Cardiac muscle cell (in vitro differentiated cells and primary cell): ENCODE data around the gene OR7C1. TPM values are rescaled to one million over a fixed set of nuclear protein-coding genes. Genes with fewer than 3 reads are reported as not detected.
"Not testable (repeated sequence)": the region's sequence is repeated elsewhere in the genome, so short reads cannot be mapped to it uniquely, and the experiment has no call there.

Experiments
- DNase-seq, 2 donors: peaks; one replicate each; pipeline versions ENCODE4 v3.0.0 to v3.0.0-alpha.2; 2010 to 2017; ENCODE audit warnings: low read depth in 1 of 2, low spot score in 1 of 2
- H3K27ac ChIP-seq: fragments of 200-600 bp; sonication (generic); 2 replicates; pipeline ENCODE4 v1.5.1; 2016
- H3K27me3 ChIP-seq: fragments of 200-600 bp; sonication (generic); 2 replicates; pipeline ENCODE4 v1.6.0; 2016; ENCODE audit warnings: control low read depth
- H3K36me3 ChIP-seq: fragments of 200-600 bp; sonication (generic); 2 replicates; pipeline ENCODE4 v1.5.1; 2016; ENCODE audit warnings: control low read depth
- H3K4me1 ChIP-seq: fragments of 200-600 bp; sonication (generic); 2 replicates; pipeline ENCODE4 v1.8.1; 2017; ENCODE audit warnings: low read depth, mild to moderate bottlenecking, mixed run types
- H3K4me3 ChIP-seq: fragments of 200-600 bp; sonication (generic); 2 replicates; pipeline ENCODE4 v1.5.1; 2016; ENCODE audit warnings: mild to moderate bottlenecking
- H3K9me3 ChIP-seq: fragments of 200-600 bp; sonication (generic); 2 replicates; pipeline ENCODE4 v1.5.1; 2017; ENCODE audit warnings: low read depth, mild to moderate bottlenecking, control low read depth
- polyA plus RNA-seq: library from polyadenylated mRNA; unstranded; fragments of >200 nt; fragmentation: Nextera tagmentation; extraction: Ambion mirVana; gene quantifications from 2 replicates; pipeline ENCODE4 v1.2.1, GENCODE V29; 2016
- total RNA-seq: library from RNA; depleted of rRNA; stranded (reverse); fragments of >200 nt; gene quantifications from 2 replicates; pipeline ENCODE4 v1.2.3, GENCODE V29; 2016
- TF ChIP-seq, protein P1 (sequence below): IDR thresholded peaks from 2 replicates; pipeline ENCODE4 v1.5.1; 2012; ENCODE audit warnings: low read depth, mild to moderate bottlenecking, low read length

Gene OR7C1
- total and polyA plus RNA-seq, 2 experiments from 2014 or later, result not detected

DNA sequence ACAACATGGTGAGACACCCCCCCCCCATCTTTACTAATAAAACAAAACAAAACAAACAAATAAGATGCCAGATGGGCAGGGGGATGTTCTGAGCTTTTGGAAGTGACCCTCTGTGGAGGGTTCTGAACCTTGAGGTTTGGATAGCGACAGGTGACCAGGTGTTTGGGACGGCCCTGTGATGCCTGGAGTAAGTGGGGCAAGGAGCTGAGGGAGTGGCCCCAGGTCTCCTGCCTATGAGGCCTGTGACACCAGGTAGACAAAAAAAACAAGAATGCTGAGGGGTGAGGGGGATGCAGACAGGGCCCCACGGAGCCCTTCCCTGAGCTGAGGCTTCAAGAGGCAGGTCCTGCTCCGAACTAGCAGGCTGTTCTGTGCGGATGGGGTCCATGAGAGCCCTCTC lies 65.8 kb downstream of the OR7C1 start:
- Histone ChIP-seq H3K4me3 (no peak overlapping the region), H3K36me3 (no peaks in the 10 kb centered on the region), H3K9me3 (no peaks in the 10 kb centered on the region), H3K4me1 (no peaks in the 10 kb centered on the region), H3K27me3 (no peaks in the 10 kb centered on the region), H3K27ac (no peak overlapping the region)
- TF ChIP-seq, protein P1, sequence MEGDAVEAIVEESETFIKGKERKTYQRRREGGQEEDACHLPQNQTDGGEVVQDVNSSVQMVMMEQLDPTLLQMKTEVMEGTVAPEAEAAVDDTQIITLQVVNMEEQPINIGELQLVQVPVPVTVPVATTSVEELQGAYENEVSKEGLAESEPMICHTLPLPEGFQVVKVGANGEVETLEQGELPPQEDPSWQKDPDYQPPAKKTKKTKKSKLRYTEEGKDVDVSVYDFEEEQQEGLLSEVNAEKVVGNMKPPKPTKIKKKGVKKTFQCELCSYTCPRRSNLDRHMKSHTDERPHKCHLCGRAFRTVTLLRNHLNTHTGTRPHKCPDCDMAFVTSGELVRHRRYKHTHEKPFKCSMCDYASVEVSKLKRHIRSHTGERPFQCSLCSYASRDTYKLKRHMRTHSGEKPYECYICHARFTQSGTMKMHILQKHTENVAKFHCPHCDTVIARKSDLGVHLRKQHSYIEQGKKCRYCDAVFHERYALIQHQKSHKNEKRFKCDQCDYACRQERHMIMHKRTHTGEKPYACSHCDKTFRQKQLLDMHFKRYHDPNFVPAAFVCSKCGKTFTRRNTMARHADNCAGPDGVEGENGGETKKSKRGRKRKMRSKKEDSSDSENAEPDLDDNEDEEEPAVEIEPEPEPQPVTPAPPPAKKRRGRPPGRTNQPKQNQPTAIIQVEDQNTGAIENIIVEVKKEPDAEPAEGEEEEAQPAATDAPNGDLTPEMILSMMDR, result no peak
- no peak for DNase-seq

DNA sequence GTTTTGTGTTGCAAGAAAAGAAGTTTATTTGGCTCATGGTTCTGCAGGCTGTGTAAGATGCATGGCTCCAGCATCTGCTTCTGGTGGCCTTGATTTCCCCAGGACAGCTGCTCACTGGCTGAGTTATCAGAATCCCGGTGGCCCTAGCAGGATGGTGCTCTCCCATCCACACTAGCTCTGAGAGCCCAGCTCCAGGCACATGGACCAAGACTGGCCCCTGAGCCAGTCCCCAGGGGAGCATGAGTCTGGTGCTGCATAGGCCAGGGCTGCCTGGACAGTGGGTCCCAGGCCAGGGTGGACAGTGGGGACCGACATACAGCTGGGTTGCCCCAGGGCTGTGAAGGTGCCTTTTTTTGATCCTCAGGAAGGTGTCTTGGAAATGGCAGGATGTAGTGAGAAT lies 67.0 kb downstream of the OR7C1 start:
- Histone ChIP-seq H3K36me3 (no peaks in the 10 kb centered on the region), H3K4me1 (no peaks in the 10 kb centered on the region), H3K9me3 (no peaks in the 10 kb centered on the region), H3K27me3 (no peaks in the 10 kb centered on the region), H3K4me3 (no peak overlapping the region), H3K27ac (no peak overlapping the region)
- TF ChIP-seq, protein P1, result no peak
- DNase-seq, result no peak

DNA sequence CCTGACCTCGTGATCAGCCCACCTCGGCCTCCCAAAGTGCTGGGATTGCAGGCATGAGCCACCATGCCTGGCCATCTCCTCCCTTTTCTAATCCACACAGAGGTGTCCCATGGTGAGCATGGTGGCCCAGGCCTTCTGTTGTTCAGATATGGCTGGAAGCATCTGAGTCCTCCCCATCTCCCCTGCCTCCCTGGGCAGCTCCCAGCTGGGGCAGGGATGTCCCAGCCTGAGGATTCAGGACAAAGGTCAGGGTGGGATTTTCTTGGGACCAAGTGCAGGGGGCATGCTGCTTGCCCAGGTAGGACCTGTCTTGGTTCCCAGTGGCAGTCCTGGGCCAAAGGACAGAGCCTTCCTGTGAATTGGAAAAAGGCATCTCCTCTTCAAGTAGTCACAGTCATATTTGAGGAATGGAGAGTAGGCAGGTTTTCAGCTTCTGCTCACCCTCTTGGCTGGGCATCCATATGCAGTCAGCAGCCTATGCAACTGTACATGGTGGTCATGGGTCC lies 67.5 kb downstream of the OR7C1 start:
- Histone ChIP-seq H3K9me3 (no peaks in the 10 kb centered on the region), H3K4me3 (no peak overlapping the region), H3K4me1 (no peaks in the 10 kb centered on the region), H3K36me3 (no peaks in the 10 kb centered on the region), H3K27ac (no peak overlapping the region), H3K27me3 (no peaks in the 10 kb centered on the region)
- no peak for DNase-seq
- TF ChIP-seq, protein P1, result no peak

DNA sequence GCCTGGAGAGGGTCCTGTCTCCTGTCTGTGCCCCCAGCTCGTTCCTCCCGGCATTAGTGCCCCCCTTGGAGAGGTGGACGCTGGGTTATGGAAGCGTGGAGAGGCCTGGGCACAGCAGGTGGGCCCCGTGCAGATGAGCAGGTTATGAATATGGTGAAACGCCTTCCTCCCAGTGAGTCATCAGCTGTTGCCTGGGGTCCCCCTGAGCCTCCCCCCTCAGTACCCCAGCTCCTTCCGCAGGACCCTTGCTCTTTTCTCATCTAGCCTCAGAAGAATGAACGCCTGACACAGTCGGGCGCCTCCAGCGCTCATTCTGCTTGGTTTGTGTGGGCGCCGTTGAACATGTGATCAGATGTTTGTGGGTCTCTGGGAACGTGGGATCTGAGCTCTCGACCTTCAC lies 69.1 kb downstream of the OR7C1 start:
- not testable (repeated sequence) for H3K4me1 ChIP-seq, H3K4me3 ChIP-seq, H3K27ac ChIP-seq, H3K9me3 ChIP-seq, H3K27me3 ChIP-seq, DNase-seq, H3K36me3 ChIP-seq

DNA sequence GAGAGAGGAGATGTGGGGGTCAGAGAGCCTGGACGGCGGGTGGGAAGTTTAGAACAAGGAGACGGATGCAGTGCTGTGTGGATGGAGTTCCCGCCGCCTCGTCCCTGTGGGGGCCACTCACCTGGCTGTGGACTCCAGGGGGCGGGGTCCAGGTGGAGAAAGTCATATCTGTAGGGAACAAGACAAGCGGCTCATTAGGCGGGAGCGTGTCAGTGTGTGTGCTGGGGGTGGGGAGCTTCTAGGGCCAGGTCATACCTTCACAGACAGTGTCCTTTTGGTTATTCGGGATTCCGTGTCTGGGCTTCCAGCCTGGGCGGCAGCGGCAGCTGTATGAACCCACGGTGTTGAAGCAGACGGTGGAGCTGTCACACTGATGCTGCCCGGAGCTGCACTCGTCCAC lies 69.6 kb downstream of the OR7C1 start:
- not testable (repeated sequence) for H3K27ac ChIP-seq, H3K4me3 ChIP-seq, H3K9me3 ChIP-seq, H3K27me3 ChIP-seq, H3K36me3 ChIP-seq, H3K4me1 ChIP-seq, DNase-seq

DNA sequence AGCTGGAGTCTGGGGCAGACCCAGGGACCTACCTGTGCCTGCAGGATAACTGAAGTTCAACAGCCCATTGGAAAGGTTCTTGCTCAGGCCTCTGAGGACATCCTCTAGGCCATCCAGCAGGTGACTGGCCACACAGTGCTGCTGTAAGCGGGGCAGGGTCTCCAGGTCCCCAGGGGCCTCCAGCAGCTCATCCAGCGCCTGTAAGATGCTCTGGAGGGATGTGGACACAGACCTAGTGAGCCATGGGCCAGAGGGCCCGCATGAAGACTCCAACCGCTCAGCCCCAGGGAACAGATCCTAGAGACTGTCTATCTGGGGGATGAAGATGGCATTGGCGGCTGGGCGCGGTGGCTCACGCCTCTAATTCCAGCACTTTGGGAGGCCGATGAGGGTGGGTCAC lies 70.6 kb downstream of the OR7C1 start:
- H3K27me3 ChIP-seq, result no peaks in the 10 kb centered on the region
- H3K4me1 ChIP-seq, result no peaks in the 10 kb centered on the region
- TF ChIP-seq, protein P1, result no peak
- H3K9me3 ChIP-seq, result no peaks in the 10 kb centered on the region
- H3K4me3 ChIP-seq, result no peak overlapping the region
- DNase-seq, result no peak
- no peak overlapping the region for H3K27ac ChIP-seq
- no peaks in the 10 kb centered on the region for H3K36me3 ChIP-seq
